GM19238 (cell line): ENCODE results near the gene HTR4.
"Not testable (repeated sequence)": the region's sequence is repeated elsewhere in the genome, so short reads cannot be mapped to it uniquely, and the experiment has no call there.

Experiments used
- DNase-seq: peaks from one replicate; pipeline ENCODE4 v3.0.0; 2011; ENCODE audit warnings: low spot score; ENCODE audit not compliant: insufficient read length

The HTR4 gene, protein sequence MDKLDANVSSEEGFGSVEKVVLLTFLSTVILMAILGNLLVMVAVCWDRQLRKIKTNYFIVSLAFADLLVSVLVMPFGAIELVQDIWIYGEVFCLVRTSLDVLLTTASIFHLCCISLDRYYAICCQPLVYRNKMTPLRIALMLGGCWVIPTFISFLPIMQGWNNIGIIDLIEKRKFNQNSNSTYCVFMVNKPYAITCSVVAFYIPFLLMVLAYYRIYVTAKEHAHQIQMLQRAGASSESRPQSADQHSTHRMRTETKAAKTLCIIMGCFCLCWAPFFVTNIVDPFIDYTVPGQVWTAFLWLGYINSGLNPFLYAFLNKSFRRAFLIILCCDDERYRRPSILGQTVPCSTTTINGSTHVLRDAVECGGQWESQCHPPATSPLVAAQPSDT

DNA sequence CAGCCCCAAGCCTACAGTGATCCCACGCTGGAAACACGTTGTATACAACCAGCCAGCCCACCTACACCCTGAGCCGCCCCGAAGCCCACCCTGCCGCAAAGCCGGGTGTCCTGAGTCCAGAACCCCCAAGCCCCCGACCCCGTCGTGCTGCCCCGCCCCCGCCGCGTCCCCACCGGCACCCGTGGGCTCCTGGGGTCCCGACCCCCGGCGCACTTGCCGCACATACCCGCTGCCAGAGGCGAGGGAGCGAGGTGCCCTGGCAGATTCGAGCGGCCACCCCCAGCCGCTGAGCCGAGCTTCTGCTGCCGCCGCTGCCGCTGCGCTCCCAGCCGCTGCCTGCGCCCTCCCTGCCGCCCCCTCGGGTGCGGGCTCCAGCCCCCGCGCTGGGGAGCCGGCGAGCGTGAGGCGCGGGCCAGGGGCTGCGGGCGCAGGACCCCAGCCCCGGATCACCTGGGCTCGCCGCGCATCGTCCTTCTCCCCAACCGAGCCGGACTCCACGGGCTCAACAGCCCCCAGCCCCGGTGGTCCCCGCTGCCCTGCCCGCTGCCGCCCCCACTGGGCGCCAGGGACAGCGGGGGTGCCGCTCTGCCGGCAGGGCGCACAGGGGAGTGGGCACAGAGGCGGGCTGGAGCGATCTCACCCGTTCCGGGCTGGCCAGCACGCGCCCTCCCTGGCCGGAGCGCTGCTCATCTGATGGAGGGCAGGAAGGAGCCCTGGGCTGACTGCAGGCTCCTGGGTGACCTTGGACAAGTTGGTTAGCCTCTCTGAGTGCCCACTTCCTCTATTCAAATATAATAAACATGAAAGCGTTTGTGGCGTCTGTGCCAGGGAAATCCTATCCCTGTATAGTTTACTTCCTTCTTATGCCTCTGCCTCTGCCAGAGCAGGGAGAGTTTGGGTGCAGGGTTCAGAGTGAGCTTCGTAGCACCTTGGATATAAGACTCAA is at the start of gene HTR4:
TSS of gene HTR4 (minus strand) at position 692 of the 946 bp plus-strand sequence. CDS start 17,513 bp downstream, outside the sequence.
- no peak for DNase-seq

- DNase-seq: no peak
Observed at GRCh38 chr5:148702019-148702596, 47.8 kb upstream of the HTR4 start.

DNA sequence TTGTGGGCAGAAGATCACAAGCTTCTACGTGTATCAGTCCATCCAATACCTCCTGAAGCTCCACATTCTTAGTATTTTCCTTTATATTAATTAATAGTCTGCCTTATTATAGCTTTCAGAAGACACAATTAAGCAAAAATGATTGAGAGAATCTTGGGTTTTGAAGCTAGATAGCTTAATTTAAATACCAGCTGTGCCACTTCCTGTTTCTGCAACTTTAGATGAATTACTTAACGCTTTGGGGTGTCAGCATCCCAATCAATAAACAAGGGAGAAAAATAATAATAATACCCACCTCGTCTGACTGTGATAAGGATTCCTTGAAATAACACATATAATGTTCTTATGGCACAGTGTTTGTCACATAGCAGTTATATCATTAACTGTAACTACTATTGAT is 44.7 kb upstream of the HTR4 start:
- no peak for DNase-seq

DNA sequence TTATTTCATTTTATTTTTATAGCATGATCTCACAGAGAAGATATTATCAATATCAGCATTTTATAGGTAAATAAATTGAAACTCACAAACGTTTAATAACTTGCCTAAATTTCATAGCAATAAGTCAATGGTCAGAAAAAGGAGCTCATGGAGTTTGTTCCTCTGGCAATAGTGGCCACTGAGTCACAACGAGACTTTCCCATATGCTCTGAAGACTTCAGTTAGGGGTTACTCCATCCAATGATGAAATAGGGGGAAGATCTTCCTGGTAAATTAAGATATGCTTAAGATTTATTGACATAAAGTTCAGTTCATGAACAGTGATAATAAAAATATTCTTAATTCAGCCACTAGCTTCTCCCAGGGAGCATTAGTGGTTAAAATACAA is 43.5 kb upstream of the HTR4 start:
- no peak for DNase-seq

DNA sequence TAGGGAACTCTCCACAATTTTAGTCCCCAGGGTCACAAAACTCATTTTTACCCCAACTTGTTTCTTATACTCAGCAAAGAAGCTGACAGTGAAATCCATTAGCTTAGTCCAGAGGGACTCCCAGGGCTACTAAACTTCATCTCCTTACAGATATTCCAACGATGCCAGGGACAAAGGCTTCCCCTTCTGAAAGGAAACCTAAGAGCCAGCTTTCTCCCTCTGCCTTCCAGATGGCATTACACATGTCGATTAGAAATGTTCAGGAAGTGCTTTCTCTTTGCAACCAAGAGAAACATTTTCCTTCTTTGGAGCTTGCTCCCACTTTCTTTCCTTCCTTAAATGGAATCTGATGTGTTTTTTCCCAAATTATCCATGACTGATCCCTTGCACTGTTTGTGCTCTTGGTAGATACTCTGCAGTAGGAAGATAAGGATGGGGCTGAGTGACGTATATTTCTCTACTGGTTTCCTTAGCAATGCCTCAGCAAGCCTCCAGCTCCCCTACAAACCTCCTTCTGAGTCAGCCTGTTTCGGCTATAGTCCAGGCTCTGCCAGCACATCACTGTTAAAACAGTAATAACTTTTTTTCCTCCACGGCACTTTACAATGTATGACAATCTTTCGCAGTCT is 43.0 kb upstream of the HTR4 start:
- no peak for DNase-seq

DNA sequence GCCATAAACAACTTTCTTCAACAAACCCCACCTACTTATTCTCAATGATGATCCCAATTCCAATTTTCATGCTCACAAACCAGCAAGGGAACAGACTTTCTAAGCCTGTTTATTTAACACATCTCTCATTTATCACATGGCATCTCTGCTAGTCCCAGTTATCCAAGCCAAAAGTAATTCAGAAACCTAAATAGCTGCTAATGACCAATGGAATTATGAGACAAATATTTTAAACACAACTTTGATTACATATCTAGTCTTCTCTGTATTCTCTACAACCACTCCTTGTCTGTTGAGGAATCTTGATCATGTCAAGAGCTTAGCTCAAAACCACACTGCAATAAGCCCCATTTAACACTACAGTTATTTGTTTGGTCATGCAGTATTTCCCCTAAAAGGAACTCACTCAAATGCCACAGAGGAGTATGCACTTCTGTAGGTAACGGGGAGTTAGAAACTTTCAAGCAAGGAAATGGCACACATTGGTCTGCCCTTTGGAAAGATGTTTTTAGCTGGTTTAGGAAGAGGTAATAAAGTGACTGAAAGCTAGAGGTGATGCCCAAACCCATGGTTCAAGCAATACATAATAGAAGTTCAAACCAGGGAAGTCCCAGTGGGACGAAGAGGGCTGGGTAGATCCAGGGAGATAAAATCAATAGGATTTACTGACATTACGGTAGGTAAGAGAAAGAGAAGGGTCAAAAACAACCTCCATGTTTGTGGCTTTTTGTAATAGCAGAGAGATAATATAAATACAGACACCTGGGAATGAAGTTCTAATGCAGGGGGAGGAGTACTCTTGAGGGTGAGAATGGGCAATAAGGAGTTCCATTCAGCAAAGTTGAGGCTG is 42.1 kb upstream of the HTR4 start:
- no peak for DNase-seq

- no peak for DNase-seq
Observed at GRCh38 chr5:148690945-148691344, 36.6 kb upstream of the HTR4 start.

- no peak for DNase-seq
Observed at GRCh38 chr5:148688787-148689186, 34.5 kb upstream of the HTR4 start.

- no peak for DNase-seq
Observed at GRCh38 chr5:148687871-148688270, 33.5 kb upstream of the HTR4 start.

- DNase-seq: no peak
Observed at GRCh38 chr5:148687427-148687826, 33.1 kb upstream of the HTR4 start.

GRCh38 chr5:148686660-148687059 is 32.3 kb upstream of the HTR4 start:
- DNase-seq: no peak

DNA sequence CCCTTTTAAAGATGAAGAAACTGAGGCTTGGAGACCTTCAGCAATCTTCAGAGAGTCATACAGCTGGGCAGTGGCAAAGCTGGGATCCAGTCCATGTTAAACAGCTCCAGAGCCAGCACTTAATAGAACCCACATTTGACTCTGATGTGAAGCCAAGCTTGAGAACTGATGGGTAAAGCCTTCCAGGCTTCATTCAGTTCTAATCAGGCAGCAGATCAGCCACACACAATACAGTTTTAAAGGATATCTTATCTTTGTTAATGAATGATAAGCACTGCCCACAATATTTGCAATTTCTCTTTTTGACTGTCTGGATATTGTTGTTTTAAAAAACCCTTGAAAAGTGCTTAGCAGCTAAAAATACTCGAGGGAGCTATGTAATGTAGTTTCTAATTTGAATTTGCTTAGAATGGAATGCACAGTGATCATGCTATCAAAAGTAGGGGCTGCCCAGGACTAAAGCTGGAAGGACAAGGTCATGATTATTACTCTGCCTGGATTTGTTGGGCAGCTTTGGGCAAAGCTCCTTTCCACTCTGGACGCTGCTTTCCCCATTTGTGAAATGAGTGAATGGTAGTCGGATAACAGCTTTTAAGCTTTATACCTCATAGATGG is 31.3 kb upstream of the HTR4 start:
- DNase-seq: no peak

- DNase-seq: no peak
Observed at GRCh38 chr5:148684528-148684927, 30.2 kb upstream of the HTR4 start.

DNA sequence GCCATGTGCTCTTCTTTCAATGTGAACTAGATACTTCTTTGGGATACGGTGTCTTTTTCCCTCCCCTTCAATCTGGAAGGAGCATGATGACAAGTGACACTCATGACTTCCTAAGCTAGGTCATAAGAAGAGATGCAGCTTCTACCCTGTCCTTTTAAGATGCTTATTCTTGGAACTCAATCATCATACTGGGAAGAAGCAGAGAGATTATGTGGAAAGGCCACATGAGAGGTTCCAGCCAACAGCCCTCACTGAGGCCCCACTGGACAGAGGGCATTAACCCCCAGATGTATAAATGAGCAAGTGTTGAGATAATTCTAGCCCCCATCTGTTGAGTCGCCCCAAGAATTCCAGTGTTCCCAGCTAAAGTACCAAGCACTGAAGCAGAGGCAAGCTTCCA is 29.3 kb upstream of the HTR4 start:
- DNase-seq: no peak

DNA sequence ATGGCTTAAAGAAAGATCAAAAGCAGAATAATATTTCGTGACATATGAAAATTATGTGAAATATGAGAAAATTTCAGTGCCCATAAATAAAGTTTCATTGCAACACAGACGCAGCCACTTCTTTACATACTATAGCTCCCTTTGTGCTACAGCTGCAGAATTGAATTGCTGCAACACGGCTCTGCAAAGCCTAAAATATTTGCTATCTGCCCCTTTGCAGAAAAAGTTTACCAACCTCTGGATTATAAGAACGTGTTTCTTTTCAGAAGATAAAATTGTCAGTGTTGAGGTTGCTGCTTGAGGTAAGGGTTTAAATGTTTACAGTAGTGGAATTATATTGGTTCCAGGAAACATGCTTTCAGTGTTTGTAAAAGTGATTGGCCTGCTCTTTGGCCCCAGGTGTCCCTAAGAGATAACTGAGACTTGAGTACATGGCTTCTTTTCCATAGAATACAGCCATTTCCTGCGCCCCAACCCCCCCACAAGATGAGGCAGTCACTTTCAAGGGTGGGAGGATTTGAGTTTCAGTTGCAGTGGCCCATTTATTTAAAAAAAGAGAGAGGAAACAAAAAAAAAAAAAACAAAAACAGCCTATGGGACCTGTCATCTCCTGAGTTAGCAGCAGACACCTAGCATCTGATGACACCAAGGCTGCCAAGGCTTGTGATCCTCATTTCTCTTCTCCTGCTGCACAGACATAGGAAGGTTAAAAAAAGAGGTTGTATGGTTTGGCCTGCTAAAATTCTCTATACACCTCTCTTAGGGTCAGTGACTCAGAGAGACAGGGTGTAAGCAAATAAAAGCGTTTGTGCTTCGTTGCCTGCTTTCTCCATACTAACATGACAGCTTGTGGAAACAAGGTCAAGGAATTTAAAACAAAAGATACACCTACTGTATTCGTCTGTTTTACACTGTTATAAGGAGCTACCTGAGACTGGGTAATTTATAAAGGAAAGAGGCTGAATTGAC is 28.0 kb upstream of the HTR4 start:
- DNase-seq: no peak

DNA sequence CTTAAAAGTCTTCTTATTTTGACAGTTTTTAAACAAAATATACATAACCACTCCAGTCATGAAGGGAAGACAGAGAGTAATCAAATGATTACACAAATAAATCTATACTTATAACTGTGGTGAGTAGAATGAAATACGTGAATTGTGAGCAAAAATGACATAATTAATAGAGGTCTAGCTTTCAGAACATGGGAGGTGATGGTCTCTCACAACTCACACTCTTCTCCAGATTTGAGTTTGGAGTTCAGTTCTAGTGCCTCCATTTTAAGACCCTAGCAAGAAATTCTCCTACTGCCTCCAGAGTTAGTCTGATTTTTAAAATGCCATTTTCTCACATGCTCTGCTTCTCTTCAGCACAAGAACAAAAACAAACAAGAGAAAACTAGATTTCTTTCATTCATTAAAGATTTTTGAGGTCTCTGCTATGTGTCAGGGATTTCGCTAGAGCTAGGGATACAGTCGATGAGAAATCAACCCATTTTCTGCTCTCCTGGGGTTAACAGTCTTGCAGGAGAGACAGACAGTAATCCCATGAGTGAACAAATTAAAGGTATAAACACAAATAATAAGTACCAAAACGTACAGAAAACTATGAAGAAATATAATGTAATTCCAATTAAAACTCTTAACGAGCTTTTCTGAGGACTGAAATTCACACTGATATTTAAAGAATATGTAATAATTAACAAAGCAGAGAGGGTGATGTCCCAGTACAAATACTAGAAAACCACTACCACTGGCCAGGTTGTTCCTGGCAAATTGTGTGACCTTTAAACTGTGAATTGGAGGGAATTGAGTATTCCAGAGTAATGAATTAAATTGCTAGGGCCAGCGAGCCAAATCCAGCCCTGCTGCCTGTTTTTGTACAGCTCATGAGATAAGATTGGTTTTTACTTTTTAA is 27.1 kb upstream of the HTR4 start:
- no peak for DNase-seq

- DNase-seq: not testable (repeated sequence)
Observed at GRCh38 chr5:148673704-148674103, 19.4 kb upstream of the HTR4 start.

- DNase-seq: no peak
Observed at GRCh38 chr5:148666353-148666752, 12.0 kb upstream of the HTR4 start.
